BE2C (cell line): ENCODE results near the gene SOX6.

Source experiments
- DNase-seq: peaks from one replicate; pipeline ENCODE4 v3.0.0-alpha.2; 2020
- H3K27me3 ChIP-seq: fragments of 250-450 bp; sonication (Bioruptor Pico); 2 replicates; pipeline ENCODE4 v1.5.1; 2020; ENCODE audit warnings: mild to moderate bottlenecking
- H3K36me3 ChIP-seq: fragments of 250-450 bp; sonication (Bioruptor Pico); 2 replicates; pipeline ENCODE4 v1.5.1; 2020; ENCODE audit warnings: mild to moderate bottlenecking
- H3K4me1 ChIP-seq: fragments of 250-450 bp; sonication (Bioruptor Pico); 2 replicates; pipeline ENCODE4 v1.5.1; 2020
- H3K4me3 ChIP-seq: 2 replicates; pipeline ENCODE4 v1.5.1; 2011; ENCODE audit warnings: low read depth, low read length
- H3K9me3 ChIP-seq: fragments of 250-450 bp; sonication (Bioruptor Pico); 2 replicates; pipeline ENCODE4 v1.5.1; 2020
- TF ChIP-seq, protein P1 (sequence below): IDR thresholded peaks from 2 replicates; pipeline ENCODE4 v1.5.1; 2012; ENCODE audit warnings: mild to moderate bottlenecking, low read depth, low read length

The SOX6 gene

DNA sequence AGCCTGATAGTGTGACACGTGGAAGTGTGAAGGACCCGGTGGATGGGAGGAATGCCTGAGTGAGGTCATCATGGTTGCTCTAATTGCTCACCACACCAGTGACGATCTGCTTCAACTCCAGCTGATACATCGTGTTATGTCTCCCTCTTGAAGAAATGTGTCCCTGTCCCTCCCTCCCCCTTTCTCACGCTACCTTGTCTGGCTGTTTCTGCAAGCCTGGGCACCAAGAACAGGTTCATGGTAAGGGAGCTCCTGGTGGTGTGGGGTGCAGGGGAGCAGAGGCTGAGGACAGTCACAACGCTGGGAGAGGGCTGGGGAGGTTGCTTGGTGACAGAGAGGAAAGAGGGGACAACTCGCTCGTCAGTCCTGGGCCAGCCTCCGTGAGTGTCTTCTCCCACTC, 413.4 kb downstream of the SOX6 start:
- DNase-seq = no peak

DNA sequence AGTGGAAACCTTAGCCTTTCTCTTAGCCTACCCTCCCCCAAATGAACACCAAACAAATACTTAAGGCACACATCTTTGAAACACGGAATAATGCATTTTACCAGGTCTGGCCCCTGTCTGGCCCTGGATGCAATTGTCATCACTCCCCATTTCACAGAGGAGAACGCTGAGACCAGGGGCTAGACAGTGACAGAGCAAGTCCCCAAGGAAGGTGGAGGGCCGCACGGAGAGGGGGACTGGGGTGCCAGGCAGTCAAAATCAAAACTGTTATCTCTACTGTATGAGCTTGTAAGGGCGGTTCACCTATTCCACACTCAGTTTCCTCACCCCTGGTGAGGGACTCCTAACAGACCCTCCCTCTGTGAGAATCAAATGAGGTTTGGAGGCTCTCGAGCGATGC, 414.2 kb downstream of the SOX6 start:
- H3K27me3 ChIP-seq = no peaks in the 10 kb centered on the region
- H3K4me1 ChIP-seq = no peaks in the 10 kb centered on the region
- H3K4me3 ChIP-seq = no peak overlapping the region
- no peak for DNase-seq
- no peaks in the 10 kb centered on the region for H3K9me3 ChIP-seq
- TF ChIP-seq, protein P1, sequence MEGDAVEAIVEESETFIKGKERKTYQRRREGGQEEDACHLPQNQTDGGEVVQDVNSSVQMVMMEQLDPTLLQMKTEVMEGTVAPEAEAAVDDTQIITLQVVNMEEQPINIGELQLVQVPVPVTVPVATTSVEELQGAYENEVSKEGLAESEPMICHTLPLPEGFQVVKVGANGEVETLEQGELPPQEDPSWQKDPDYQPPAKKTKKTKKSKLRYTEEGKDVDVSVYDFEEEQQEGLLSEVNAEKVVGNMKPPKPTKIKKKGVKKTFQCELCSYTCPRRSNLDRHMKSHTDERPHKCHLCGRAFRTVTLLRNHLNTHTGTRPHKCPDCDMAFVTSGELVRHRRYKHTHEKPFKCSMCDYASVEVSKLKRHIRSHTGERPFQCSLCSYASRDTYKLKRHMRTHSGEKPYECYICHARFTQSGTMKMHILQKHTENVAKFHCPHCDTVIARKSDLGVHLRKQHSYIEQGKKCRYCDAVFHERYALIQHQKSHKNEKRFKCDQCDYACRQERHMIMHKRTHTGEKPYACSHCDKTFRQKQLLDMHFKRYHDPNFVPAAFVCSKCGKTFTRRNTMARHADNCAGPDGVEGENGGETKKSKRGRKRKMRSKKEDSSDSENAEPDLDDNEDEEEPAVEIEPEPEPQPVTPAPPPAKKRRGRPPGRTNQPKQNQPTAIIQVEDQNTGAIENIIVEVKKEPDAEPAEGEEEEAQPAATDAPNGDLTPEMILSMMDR = no peak
- H3K36me3 ChIP-seq = no peaks in the 10 kb centered on the region

More for the DNA sequence above, 413.4 kb downstream of the SOX6 start:
- H3K4me1 ChIP-seq = no peaks in the 10 kb centered on the region
- H3K36me3 ChIP-seq = no peaks in the 10 kb centered on the region
- no peaks in the 10 kb centered on the region for H3K9me3 ChIP-seq
- TF ChIP-seq, protein P1 = no peak
- no peaks in the 10 kb centered on the region for H3K27me3 ChIP-seq
- no peak overlapping the region for H3K4me3 ChIP-seq

DNA sequence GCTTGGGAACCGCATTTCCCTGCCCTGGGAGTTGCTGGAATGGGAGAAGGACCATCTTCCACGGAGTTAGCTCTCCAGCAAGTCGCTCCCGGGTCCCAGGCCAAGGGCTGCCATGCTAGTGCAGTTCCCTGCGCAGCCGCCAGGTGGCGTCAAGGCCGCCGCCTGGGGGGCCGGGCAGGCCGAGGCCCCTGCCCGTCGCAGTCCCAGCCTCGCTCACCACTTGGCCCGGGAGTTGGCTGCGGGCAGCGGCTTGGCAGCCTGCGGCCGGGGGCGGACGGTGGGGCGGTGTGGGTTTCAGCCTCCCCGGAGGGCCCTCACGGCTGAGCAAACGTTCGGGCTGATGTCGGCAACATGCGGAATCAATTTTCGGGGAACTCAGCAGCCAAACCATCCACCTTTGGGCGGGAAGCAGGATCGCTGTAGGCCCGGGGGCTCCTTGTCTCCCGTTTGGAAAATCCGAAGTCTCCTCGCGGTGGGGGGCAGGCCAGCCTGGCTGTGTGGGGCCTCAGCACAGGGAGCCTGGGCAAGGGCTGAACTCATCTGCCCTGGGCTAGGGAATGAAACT, 415.1 kb downstream of the SOX6 start:
- H3K4me1 ChIP-seq = no peaks in the 10 kb centered on the region
- H3K27me3 ChIP-seq = no peaks in the 10 kb centered on the region
- TF ChIP-seq, protein P1 = peak; percentile 16; the same call in 1 of the 2 replicates
- no peak for DNase-seq
- no peak overlapping the region for H3K4me3 ChIP-seq
- no peaks in the 10 kb centered on the region for H3K9me3 ChIP-seq
- no peaks in the 10 kb centered on the region for H3K36me3 ChIP-seq

DNA sequence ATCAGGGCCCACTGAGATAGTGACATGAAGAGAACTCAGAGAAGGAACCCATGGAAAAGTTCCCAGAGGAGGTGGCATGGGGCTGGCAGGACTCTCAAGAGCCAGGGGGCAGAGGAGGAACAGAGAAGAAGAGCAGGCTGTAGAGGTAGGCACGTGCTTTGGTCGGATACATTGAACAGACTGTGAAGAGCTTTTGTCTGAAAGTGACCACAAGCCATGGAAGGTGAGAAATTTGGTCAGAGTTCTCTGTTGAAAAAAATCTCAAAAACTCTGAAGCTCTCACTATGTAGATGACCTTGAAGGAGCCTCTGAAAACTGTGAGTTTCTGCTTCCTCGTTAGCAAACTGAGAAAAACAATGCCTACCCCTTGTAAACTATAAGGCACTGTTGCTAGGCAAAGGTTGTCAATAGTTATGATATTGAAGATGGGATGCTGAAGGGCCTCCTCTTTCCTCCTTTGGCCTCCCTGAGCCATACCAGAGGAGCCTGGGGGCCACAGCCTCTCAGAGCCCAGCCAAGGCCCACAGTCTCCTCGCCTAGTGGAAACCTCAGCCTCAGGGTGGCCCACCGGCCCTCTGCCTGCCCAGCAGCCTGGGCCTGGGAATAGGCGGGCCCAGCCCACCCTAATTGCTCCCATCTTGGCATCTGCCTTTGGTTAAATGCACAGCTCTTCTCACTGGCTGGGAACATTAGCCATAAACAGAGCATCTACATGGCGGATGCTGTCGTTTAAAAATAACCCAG, 415.7 kb downstream of the SOX6 start:
- Histone ChIP-seq H3K4me3 (no peak overlapping the region), H3K9me3 (no peaks in the 10 kb centered on the region), H3K27me3 (no peaks in the 10 kb centered on the region), H3K36me3 (no peaks in the 10 kb centered on the region), H3K4me1 (no peaks in the 10 kb centered on the region)
- TF ChIP-seq, protein P1 = no peak
- DNase-seq = no peak

DNA sequence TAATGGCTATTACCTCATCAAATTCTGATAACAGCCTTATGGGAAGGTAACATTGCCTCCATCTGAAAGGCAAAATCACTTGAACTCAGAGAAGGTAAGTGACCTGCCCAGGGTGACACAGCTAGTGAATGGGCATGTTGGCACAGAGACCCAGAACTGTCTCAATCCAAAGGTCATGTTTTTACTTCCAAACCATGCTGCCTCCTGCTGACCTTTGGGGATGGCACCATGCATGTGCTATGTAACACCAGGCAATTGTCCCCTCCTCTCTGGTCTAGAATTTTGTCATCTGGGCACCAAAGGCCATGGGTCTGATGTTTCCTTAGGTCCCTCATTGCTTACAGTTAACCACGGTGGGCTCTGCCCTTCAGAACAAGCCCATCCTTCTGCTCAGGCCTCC, 417.4 kb downstream of the SOX6 start:
- no peaks in the 10 kb centered on the region for H3K27me3 ChIP-seq
- H3K4me1 ChIP-seq = no peaks in the 10 kb centered on the region
- DNase-seq = no peak
- H3K4me3 ChIP-seq = no peak overlapping the region
- TF ChIP-seq, protein P1 = no peak
- H3K9me3 ChIP-seq = no peaks in the 10 kb centered on the region
- no peaks in the 10 kb centered on the region for H3K36me3 ChIP-seq

DNA sequence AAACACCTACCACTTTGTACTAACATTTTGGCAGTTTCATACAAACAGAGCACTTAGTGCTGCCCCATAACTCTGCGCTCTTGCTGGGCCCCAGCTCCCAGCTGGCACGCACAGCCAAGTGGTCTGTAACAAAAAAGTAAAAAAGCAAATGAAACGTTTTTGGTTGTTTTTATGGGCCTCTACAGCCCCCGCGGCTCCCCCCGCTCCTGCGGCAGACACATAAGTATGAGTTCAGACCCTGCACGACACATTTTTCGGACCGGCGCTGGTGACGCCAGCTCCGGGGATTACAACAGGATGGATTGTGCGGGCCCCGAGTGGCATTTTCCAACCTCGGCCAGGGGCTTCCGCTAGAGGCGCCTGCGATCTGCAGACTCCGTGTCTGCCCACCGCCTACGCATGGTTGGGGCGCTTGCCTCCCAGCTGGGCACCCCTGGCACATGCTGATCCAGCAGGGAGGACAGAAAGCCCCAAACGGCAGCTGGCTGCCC, 418.2 kb downstream of the SOX6 start:
- Histone ChIP-seq H3K9me3 (no peaks in the 10 kb centered on the region), H3K4me1 (no peaks in the 10 kb centered on the region), H3K36me3 (no peaks in the 10 kb centered on the region), H3K4me3 (no peak overlapping the region), H3K27me3 (no peaks in the 10 kb centered on the region)
- TF ChIP-seq, protein P1 = no peak
- no peak for DNase-seq
